BLaER1 treated with 17β-estradiol and CSF1 and Interleukin-3, amounts not matched to agents 10 nM and 100 nM (cell line): Measurements from ENCODE around the gene CCNG1.
A peak's percentile ranks its signal among the peaks of the same experiment; 100 is the strongest.

Source experiments
- H3K27ac ChIP-seq, 11 experiments: shearing (Covaris generic); formaldehyde crosslinking; 2 replicates each; pipeline ENCODE4 v1.8.1; 2022
- H3K27me3 ChIP-seq, 11 experiments: shearing (Covaris generic); formaldehyde crosslinking; 2 replicates each; pipeline ENCODE4 v1.8.1; 2022
- H3K36me3 ChIP-seq, 11 experiments: shearing (Covaris generic); formaldehyde crosslinking; 2 replicates each; pipeline ENCODE4 v1.8.1; 2022
- H3K4me1 ChIP-seq, 10 experiments: shearing (Covaris generic); formaldehyde crosslinking; 2 replicates each; pipeline ENCODE4 v1.8.1; 2022
- H3K4me2 ChIP-seq, 11 experiments: shearing (Covaris generic); formaldehyde crosslinking; 2 replicates each; pipeline ENCODE4 v1.8.1; 2022
- H3K4me3 ChIP-seq, 10 experiments: shearing (Covaris generic); formaldehyde crosslinking; 2 replicates each; pipeline ENCODE4 v1.8.1; 2022
- H3K9ac ChIP-seq, 11 experiments: shearing (Covaris generic); formaldehyde crosslinking; 2 replicates each; pipeline ENCODE4 v1.8.1; 2022
- H3K9me3 ChIP-seq, 11 experiments: shearing (Covaris generic); formaldehyde crosslinking; replicated peaks in 1 of 11; 2 replicates each; pipeline ENCODE4 v1.8.1; 2022
- H4K20me1 ChIP-seq, 11 experiments: shearing (Covaris generic); formaldehyde crosslinking; 2 replicates each; pipeline ENCODE4 v1.8.1; 2022
- Cebpa-rat ChIP-seq, 11 experiments: shearing (Covaris generic); IDR thresholded peaks; 2 replicates each; pipeline ENCODE4 v1.8.1; 2022

CCNG1 gene

DNA sequence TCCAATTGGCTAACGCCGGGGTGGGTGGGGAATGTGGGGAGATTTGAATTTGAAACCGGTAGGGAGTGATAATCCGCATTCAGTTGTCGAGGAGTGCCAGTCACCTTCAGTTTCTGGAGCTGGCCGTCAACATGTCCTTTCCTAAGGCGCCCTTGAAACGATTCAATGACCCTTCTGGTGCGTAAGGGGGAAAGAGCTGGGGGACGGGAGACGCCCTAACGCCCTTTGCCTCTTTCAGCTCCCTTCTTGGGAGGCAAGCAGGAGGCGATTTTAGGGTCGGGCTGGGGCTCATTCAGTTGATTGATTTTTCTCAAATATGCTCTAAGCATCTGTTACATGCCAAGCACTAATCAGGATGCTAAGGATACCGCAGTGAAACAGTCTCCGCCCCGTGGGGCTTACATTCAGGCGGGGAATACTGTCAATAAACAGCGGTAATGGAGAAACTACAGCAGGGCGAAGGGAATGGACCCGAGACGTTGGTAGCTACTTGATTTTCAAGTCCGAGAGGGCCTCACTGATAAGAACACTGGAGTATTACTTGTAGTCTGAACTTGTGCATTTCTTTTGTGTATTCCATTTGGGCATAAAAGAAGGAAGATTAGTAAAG lies 23.3 kb downstream of the CCNG1 start, which contains the start of gene HMMR:
HMMR (plus strand) TSS at position 71 of the 610 bp plus-strand sequence; CDS start at position 132, 61 bp downstream.
- H4K20me1 ChIP-seq: 0 out of 22 replicates have a peak, but pooled peaks cover 0 to 4% (median 0%) of the 10 kb centered on the region in 11 experiments
- peak within 1 kb of the TSS; percentile 88 to 99 (median 95) for H3K4me2 ChIP-seq
- H3K9ac ChIP-seq: peak within 1 kb of the TSS; percentile 88 to 98 (median 94)
- peak within 1 kb of the TSS; percentile 67 to 88 (median 76) for H3K4me3 ChIP-seq
- peaks cover 21 to 36% (median 28%) of the 10 kb centered on the region in 10 experiments for H3K4me1 ChIP-seq
- no peaks in the 10 kb centered on the region for H3K27me3 ChIP-seq
- H3K36me3 ChIP-seq: peaks cover 5 to 35% (median 29%) of the 10 kb centered on the region in 11 experiments
- no peaks in the 10 kb centered on the region for H3K9me3 ChIP-seq
- TF ChIP-seq Cebpa-rat (IDR thresholded peaks at IDR 0.05): no peak
- peak within 1 kb of the TSS; percentile 89 to 99 (median 96) for H3K27ac ChIP-seq

DNA sequence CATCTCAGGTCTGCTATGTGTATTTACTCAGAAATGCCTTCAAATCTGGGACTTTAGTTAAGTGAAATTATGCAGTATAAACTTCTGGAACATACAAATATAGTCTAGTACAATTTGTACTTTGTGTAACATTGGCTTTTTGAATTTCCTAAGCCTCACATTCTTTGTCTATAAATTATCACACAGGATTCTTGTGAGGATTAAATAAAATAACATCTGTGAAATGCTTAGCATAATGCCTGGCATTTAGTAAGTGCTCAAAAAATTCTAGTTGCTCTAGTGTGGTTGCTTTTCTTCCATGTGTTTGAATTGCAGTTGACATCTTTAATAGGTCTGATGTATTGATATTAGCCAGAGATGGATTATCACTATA lies 25.7 kb downstream of the CCNG1 start:
- no peak for TF ChIP-seq Cebpa-rat (IDR thresholded peaks at IDR 0.05)
- no peaks in the 10 kb centered on the region for H3K9me3 ChIP-seq
- H3K27ac ChIP-seq: peak overlapping the region in 6 of 11 experiments; percentile 19 to 96 (median 90); a peak in 4 of 22 replicates

DNA sequence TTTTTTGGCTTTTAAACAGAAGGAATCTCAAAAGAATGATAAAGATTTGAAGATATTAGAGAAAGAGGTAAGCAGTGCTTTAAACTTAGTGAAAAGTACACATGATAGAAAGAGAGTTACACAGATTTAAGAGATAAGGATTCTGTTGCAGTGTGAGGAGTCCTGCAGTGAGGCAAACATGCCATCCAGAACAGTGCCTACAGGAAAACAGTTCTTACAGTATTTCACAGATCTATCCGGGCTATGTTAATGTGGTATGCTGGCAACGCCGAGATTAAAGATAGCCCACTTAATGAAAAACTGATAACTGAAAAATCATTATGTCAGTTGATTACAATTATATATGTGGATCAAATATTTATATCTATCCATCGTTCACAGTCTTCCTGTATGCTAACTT lies 30.3 kb downstream of the CCNG1 start:
- TF ChIP-seq Cebpa-rat (IDR thresholded peaks at IDR 0.05): no peak
- Histone ChIP-seq H4K20me1 (peaks cover 0 to 8% (median 0%) of the 10 kb centered on the region in 11 experiments; a peak in 1 of 22 replicates), H3K27me3 (no peaks in the 10 kb centered on the region), H3K4me2 (no peak overlapping the region), H3K4me1 (peaks cover 0 to 9% (median 4%) of the 10 kb centered on the region in 10 experiments; a peak in 12 of 20 replicates), H3K4me3 (no peak overlapping the region), H3K9me3 (no peaks in the 10 kb centered on the region), H3K9ac (no peak overlapping the region), H3K36me3 (peaks cover 7 to 87% (median 77%) of the 10 kb centered on the region in 11 experiments; a peak in 21 of 22 replicates), H3K27ac (no peak overlapping the region)

More for the DNA sequence above, 25.7 kb downstream of the CCNG1 start:
- Histone ChIP-seq H3K27me3 (no peaks in the 10 kb centered on the region), H4K20me1 (0 out of 22 replicates have a peak, but pooled peaks cover 0 to 8% (median 0%) of the 10 kb centered on the region in 11 experiments), H3K9ac (peak overlapping the region in 1 of 11 experiments; percentile 97; a peak in 2 of 22 replicates), H3K36me3 (peaks cover 0 to 41% (median 33%) of the 10 kb centered on the region in 11 experiments; a peak in 17 of 22 replicates), H3K4me1 (peaks cover 18 to 30% (median 23%) of the 10 kb centered on the region in 10 experiments), H3K4me2 (peak overlapping the region in 10 of 11 experiments; percentile 82 to 99 (median 92); a peak in 14 of 22 replicates), H3K4me3 (0 out of 20 replicates have a peak overlapping the region, but pooled peaks of 1 of the 10 experiments have one; percentile 88)

- H3K9ac ChIP-seq: no peak overlapping the region
- TF ChIP-seq Cebpa-rat (IDR thresholded peaks at IDR 0.05): no peak
Observed at GRCh38 chr5:163473635-163474243, 36.3 kb downstream of the CCNG1 start.

DNA sequence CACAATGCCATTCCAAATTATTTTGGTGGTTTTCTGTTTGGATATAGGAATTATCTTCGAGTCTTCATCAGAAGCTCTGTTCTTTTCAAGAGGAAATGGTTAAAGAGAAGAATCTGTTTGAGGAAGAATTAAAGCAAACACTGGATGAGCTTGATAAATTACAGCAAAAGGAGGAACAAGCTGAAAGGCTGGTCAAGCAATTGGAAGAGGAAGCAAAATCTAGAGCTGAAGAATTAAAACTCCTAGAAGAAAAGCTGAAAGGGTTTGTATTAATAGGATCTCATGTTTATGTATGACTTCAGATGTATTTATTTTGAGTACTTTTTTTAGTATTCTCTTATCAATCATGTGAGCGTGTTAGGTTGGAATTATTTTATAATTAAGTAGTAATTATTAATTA lies 38.0 kb downstream of the CCNG1 start:
- Histone ChIP-seq H4K20me1 (peaks cover 0 to 2% (median 0%) of the 10 kb centered on the region in 11 experiments; a peak in 1 of 22 replicates), H3K9me3 (no peaks in the 10 kb centered on the region), H3K4me2 (no peak overlapping the region; a peak in 1 of 22 replicates), H3K9ac (no peak overlapping the region), H3K27me3 (no peaks in the 10 kb centered on the region), H3K27ac (no peak overlapping the region), H3K36me3 (peaks cover 1 to 100% (median 90%) of the 10 kb centered on the region in 11 experiments; a peak in 21 of 22 replicates), H3K4me3 (no peak overlapping the region), H3K4me1 (peaks cover 0 to 10% (median 0%) of the 10 kb centered on the region in 10 experiments; a peak in 2 of 20 replicates)
- TF ChIP-seq Cebpa-rat (IDR thresholded peaks at IDR 0.05): no peak

More at GRCh38 chr5:163473635-163474243, 36.3 kb downstream of the CCNG1 start:
- H4K20me1 ChIP-seq: peaks cover 0 to 5% (median 0%) of the 10 kb centered on the region in 11 experiments; a peak in 1 of 22 replicates
- no peak overlapping the region for H3K4me2 ChIP-seq
- no peak overlapping the region for H3K4me3 ChIP-seq
- H3K9me3 ChIP-seq: no peaks in the 10 kb centered on the region
- no peak overlapping the region for H3K27ac ChIP-seq
- peaks cover 0 to 10% (median 0%) of the 10 kb centered on the region in 10 experiments; a peak in 2 of 20 replicates for H3K4me1 ChIP-seq
- H3K36me3 ChIP-seq: peaks cover 7 to 100% (median 91%) of the 10 kb centered on the region in 11 experiments; a peak in 21 of 22 replicates
- no peaks in the 10 kb centered on the region for H3K27me3 ChIP-seq

- TF ChIP-seq Cebpa-rat (IDR thresholded peaks at IDR 0.05): no peak
- Histone ChIP-seq H3K4me3 (no peak overlapping the region), H3K9ac (no peak overlapping the region), H4K20me1 (no peaks in the 10 kb centered on the region), H3K4me1 (peaks cover 0 to 10% (median 0%) of the 10 kb centered on the region in 10 experiments; a peak in 2 of 20 replicates), H3K27ac (no peak overlapping the region), H3K27me3 (no peaks in the 10 kb centered on the region), H3K4me2 (no peak overlapping the region), H3K36me3 (peaks cover 0 to 100% (median 82%) of the 10 kb centered on the region in 11 experiments; a peak in 19 of 22 replicates), H3K9me3 (no peaks in the 10 kb centered on the region)
Observed at GRCh38 chr5:163478126-163478981, 41.0 kb downstream of the CCNG1 start.

GRCh38 chr5:163478982-163479271 lies 41.5 kb downstream of the CCNG1 start:
- Histone ChIP-seq H3K4me2 (no peak overlapping the region), H3K9me3 (no peaks in the 10 kb centered on the region), H3K4me1 (peaks cover 0 to 10% (median 0%) of the 10 kb centered on the region in 10 experiments; a peak in 2 of 20 replicates), H3K27me3 (no peaks in the 10 kb centered on the region), H3K4me3 (no peak overlapping the region), H3K9ac (no peak overlapping the region), H3K27ac (no peak overlapping the region), H4K20me1 (no peaks in the 10 kb centered on the region), H3K36me3 (peaks cover 0 to 100% (median 84%) of the 10 kb centered on the region in 11 experiments; a peak in 19 of 22 replicates)
- TF ChIP-seq Cebpa-rat (IDR thresholded peaks at IDR 0.05): no peak

DNA sequence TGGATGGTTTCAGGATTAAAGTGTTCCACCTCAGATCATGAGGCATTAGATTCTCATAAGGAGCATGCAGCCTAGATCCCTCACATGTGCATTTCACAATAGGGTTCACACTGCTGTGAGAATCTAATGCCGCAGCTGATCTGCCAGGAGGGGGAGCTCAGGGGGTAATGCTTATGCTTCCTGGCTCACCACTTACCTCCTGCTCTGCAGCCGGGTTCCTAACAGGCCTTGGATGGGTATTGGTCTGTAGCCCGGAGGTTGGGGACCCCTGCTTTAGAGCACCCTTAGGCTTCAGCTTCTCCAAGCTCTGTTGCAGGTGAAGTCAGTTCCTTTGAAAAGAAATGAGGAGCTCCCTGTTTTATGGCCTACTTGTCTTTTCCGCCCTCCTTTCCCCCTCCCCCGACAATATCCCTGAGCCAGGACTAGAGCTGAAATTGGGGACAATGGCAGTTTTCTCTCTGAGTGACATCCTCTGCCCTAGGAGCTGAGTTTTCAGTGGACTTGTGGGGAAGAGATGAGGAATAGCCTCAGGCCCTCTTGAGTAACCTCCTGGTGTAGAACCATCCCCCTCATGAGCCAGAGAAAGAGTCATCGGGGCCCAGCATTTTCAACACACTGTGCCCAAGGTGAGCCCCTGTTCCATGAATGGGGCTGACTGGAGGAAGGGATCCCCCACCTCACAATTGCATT lies 51.8 kb downstream of the CCNG1 start:
- Histone ChIP-seq H3K4me3 (no peak overlapping the region), H4K20me1 (peaks cover 0 to 5% (median 0%) of the 10 kb centered on the region in 11 experiments; a peak in 2 of 22 replicates), H3K4me1 (no peaks in the 10 kb centered on the region), H3K9ac (no peak overlapping the region), H3K27ac (peak overlapping the region in 1 of 11 experiments; percentile 11; a peak in 1 of 22 replicates), H3K27me3 (no peaks in the 10 kb centered on the region), H3K9me3 (no peaks in the 10 kb centered on the region), H3K4me2 (no peak overlapping the region), H3K36me3 (peaks cover 5 to 99% (median 82%) of the 10 kb centered on the region in 11 experiments; a peak in 21 of 22 replicates)
- TF ChIP-seq Cebpa-rat (IDR thresholded peaks at IDR 0.05): no peak
